Ishikawa (cell line): ENCODE measurements around the gene KCTD16.
A peak's percentile ranks its signal among the peaks of the same experiment; 100 is the strongest.

Source experiments
- CEBPB ChIP-seq: IDR thresholded peaks from 2 replicates; pipeline ENCODE4 v1.6.1; 2012
- CREB1 ChIP-seq: IDR thresholded peaks from 2 replicates; pipeline ENCODE4 v1.6.1; 2012; ENCODE audit warnings: low read depth
- EP300 ChIP-seq: IDR thresholded peaks from 2 replicates; pipeline ENCODE4 v1.6.1; 2012; ENCODE audit warnings: borderline replicate concordance
- FOXM1 ChIP-seq: IDR thresholded peaks from 2 replicates; pipeline ENCODE4 v1.6.1; 2012; ENCODE audit warnings: low read depth, borderline replicate concordance
- NFIC ChIP-seq: IDR thresholded peaks from 2 replicates; pipeline ENCODE4 v1.6.1; 2012
- RAD21 ChIP-seq: IDR thresholded peaks from 2 replicates; pipeline ENCODE4 v1.6.1; 2012; ENCODE audit warnings: low read depth
- REST ChIP-seq: IDR thresholded peaks from 2 replicates; pipeline ENCODE4 v1.6.1; 2012; ENCODE audit warnings: low read depth, mild to moderate bottlenecking
- TAF1 ChIP-seq: IDR thresholded peaks from 2 replicates; pipeline ENCODE4 v1.6.1; 2012; ENCODE audit warnings: low read depth, mild to moderate bottlenecking
- TCF12 ChIP-seq: IDR thresholded peaks from 2 replicates; pipeline ENCODE4 v1.6.1; 2012; ENCODE audit warnings: low read depth
- TEAD4 ChIP-seq: IDR thresholded peaks from 2 replicates; pipeline ENCODE4 v1.6.1; 2012
- YY1 ChIP-seq: IDR thresholded peaks from 2 replicates; pipeline ENCODE4 v1.6.1; 2012; ENCODE audit warnings: low read depth
- ZBTB7A ChIP-seq: IDR thresholded peaks from 2 replicates; pipeline ENCODE4 v1.6.1; 2012; ENCODE audit warnings: low read depth
- TF ChIP-seq, protein P1 (sequence below): IDR thresholded peaks from 2 replicates; pipeline ENCODE4 v1.6.1; 2012
- TF ChIP-seq, protein P2 (sequence below): IDR thresholded peaks from 2 replicates; pipeline ENCODE4 v1.6.1; 2012

KCTD16 gene

DNA sequence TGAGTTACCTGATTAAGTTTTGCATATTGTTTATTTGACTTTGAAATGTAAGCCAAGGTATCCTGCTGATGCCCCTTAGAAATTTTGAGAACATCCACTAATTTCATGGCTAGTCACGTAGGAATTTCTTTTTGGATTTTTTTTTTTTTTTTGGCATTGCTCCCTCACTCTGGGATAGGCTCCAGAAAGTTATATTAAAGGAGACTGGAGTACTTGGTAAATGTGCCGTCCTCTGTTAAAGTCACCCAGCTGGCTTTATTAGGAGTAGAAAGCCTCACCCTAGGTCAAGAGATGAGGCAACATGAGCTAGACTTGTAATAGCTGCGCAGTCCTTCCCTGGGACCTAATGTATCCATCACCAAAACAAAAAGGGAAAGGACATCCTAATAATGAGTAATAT lies 3.1 kb downstream of the KCTD16 start:
- TF ChIP-seq EP300 (no peak), TCF12 (no peak), YY1 (no peak), FOXM1 (no peak), CEBPB (no peak), CREB1 (no peak), ZBTB7A (no peak), TAF1 (no peak), TEAD4 (no peak), REST (no peak), NFIC (no peak), RAD21 (no peak)
- TF ChIP-seq, protein P1, sequence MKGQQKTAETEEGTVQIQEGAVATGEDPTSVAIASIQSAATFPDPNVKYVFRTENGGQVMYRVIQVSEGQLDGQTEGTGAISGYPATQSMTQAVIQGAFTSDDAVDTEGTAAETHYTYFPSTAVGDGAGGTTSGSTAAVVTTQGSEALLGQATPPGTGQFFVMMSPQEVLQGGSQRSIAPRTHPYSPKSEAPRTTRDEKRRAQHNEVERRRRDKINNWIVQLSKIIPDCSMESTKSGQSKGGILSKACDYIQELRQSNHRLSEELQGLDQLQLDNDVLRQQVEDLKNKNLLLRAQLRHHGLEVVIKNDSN: no peak
- TF ChIP-seq, protein P2, sequence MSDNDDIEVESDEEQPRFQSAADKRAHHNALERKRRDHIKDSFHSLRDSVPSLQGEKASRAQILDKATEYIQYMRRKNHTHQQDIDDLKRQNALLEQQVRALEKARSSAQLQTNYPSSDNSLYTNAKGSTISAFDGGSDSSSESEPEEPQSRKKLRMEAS: no peak

DNA sequence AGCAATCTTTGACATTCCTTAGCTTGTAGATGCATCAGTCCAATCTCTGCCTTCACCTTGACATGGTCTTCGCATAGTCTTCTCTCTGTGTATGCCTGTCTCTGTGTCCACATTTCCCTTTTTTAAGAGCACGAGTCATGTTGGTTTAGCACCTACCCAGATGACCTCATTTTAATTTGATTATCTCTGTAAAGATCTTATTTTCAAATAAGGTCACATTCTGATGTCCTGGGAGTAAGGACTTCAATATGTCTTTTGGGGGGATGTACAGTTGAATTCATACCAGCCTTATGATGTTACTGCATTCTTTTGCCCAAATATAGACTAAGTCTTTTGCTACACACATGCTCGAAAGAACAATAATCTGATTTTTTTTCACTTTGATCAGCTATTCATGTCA lies 6.9 kb downstream of the KCTD16 start:
- no peak for TF ChIP-seq CEBPB
- no peak for TF ChIP-seq REST

GRCh38 chr5:144179226-144179625 lies 8.6 kb downstream of the KCTD16 start:
- TF ChIP-seq, protein P2: no peak
- TF ChIP-seq YY1: no peak
- TF ChIP-seq REST: no peak
- TF ChIP-seq CEBPB: no peak
- TF ChIP-seq TAF1: no peak
- TF ChIP-seq CREB1: no peak

GRCh38 chr5:144183254-144183889 lies 12.7 kb downstream of the KCTD16 start:
- TF ChIP-seq RAD21 (peak; percentile 42; the same call in 1 of the 2 replicates), FOXM1 (no peak), CEBPB (no peak), YY1 (no peak), REST (no peak)
- TF ChIP-seq, protein P2: no peak
